ENCODE data around the gene SFT2D3. TPM values are rescaled to one million over a fixed set of nuclear protein-coding genes. Genes with fewer than 3 reads are reported as not detected.
A peak's percentile ranks its signal among the peaks of the same experiment; 100 is the strongest.

SFT2D3 gene
- total and polyA plus RNA-seq, 4 experiments from 2014 or later = 1.5 to 15.4 (median 7.9) TPM

DNA sequence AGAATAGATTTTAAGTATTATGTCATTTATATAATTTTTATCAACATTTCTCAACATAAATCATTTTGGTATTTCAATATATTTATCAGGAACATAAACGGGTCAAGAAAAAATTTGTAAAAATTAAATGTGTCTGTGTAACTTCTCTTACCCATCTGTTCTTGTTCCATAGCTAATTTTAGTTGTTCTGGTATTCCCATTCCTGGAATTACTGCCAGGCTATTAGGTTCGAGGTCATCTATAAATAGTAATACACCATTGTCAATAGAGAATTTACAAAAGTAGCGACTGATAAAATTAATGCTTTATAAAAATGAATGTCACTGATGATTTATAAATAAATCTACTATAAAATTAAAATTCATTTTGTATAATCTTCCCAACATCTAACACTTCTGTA, 21.5 kb downstream of the SFT2D3 start:
- Mint-ChIP-seq H3K27me3 (no peaks in the 10 kb centered on the region), H3K4me1 (peaks cover 0 to 3% (median 0%) of the 10 kb centered on the region in 4 donors), H3K4me3 (no peak overlapping the region), H3K27ac (no peak overlapping the region), H3K9me3 (peaks cover 0 to 7% (median 0%) of the 10 kb centered on the region in 8 donors), H3K36me3 (peaks cover 45 to 62% of the 10 kb centered on the region in 2 donors)
- ChIA-PET POLR2A (ENCODE audit: partially characterized antibody) (no interaction called here), CTCF (ENCODE audit: partially characterized antibody) (no interaction called here)
- intact Hi-C loops (cut with micrococcal nuclease) = no loop called here
- Histone ChIP-seq H3K27ac (ENCODE audit: low read depth, low read length) (no peak overlapping the region), H3K9me3 (ENCODE audit: control insufficient read depth in 1 of 2, low read length in 2 of 2) (no peaks in the 10 kb centered on the region), H3K36me3 (ENCODE audit: insufficient read depth, low read length) (peaks cover 42% of the 10 kb centered on the region), H3K4me1 (ENCODE audit: insufficient read depth, low read length) (no peaks in the 10 kb centered on the region), H3K27me3 (ENCODE audit: insufficient read depth, low read length) (no peaks in the 10 kb centered on the region), H3K4me3 (ENCODE audit: low read length in 2 of 2) (no peak overlapping the region)
- DNase-seq = no peak

DNA sequence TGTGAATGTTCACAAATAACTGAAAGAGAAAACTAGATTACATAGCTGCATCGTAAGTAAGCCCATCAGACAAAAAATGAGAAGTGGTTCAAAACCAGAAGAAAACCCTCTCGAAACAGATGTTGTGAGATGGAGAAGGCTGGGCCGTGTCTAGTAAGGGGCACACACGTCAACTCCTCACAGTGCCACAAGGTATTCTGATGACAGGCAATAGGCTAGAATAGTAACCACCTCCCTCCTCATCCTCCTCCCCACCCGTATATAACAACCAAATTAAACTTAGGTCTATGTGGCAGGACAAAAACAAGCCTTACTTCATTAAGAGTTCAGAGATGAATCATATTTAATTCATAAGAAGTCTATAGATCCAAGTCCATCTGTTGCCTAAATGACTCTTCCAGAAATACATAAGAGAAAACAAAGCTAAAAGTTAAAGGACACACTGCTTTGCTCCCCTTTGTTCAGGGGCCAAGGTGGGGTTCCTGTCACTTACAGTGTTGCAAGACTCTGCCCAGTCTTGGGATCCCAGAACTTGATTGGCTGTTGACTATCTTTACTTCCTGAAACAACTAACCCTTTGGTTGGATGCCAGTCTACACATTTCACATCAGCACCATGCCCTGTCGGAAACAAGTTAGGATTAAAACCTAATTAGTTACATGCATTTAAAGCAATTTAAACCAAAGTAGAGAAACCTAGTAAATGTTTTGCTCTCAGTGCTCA, 25.0 kb downstream of the SFT2D3 start:
- intact Hi-C loops (cut with micrococcal nuclease) = no loop called here
- DNase-seq = no peak
- no peaks in the 10 kb centered on the region for H3K4me1 ChIP-seq (ENCODE audit: insufficient read depth, low read length)
- no peaks in the 10 kb centered on the region for H3K27me3 ChIP-seq (ENCODE audit: insufficient read depth, low read length)
- H3K9me3 Mint-ChIP-seq = peaks cover 0 to 5% (median 0%) of the 10 kb centered on the region in 8 donors
- no peak overlapping the region for H3K4me3 Mint-ChIP-seq
- no peaks in the 10 kb centered on the region for H3K9me3 ChIP-seq (ENCODE audit: control insufficient read depth in 1 of 2, low read length in 2 of 2)
- no peaks in the 10 kb centered on the region for H3K27me3 Mint-ChIP-seq
- ChIA-PET POLR2A (ENCODE audit: partially characterized antibody) (no interaction called here), CTCF (ENCODE audit: partially characterized antibody) (interaction anchor here (1.0 kb wide), 1 partner anchor 15 kb away, joined by 4 read pairs; no protein-coding TSS in a partner anchor)
- no peak overlapping the region for H3K27ac ChIP-seq (ENCODE audit: low read depth, low read length)
- peaks cover 23 to 40% of the 10 kb centered on the region in 2 donors for H3K36me3 Mint-ChIP-seq
- peaks cover 0 to 1% (median 0%) of the 10 kb centered on the region in 4 donors for H3K4me1 Mint-ChIP-seq
- H3K27ac Mint-ChIP-seq = peak overlapping the region in 1 of 7 donors; percentile 55
- peaks cover 15% of the 10 kb centered on the region for H3K36me3 ChIP-seq (ENCODE audit: insufficient read depth, low read length)
- H3K4me3 ChIP-seq (ENCODE audit: low read length in 2 of 2) = no peak overlapping the region

GRCh38 chr2:127733113-127733815, 32.0 kb downstream of the SFT2D3 start:
- Histone ChIP-seq H3K9me3 (ENCODE audit: control insufficient read depth in 1 of 2, low read length in 2 of 2) (no peaks in the 10 kb centered on the region), H3K27me3 (ENCODE audit: insufficient read depth, low read length) (no peaks in the 10 kb centered on the region), H3K4me1 (ENCODE audit: insufficient read depth, low read length) (no peaks in the 10 kb centered on the region), H3K4me3 (ENCODE audit: low read length in 2 of 2) (no peak overlapping the region), H3K27ac (ENCODE audit: low read depth, low read length) (no peak overlapping the region), H3K36me3 (ENCODE audit: insufficient read depth, low read length) (peaks cover 8% of the 10 kb centered on the region)
- intact Hi-C loops (cut with micrococcal nuclease) = no loop called here
- no peak overlapping the region for H3K4me3 Mint-ChIP-seq
- ChIA-PET CTCF (ENCODE audit: partially characterized antibody) (no interaction called here), POLR2A (ENCODE audit: partially characterized antibody) (no interaction called here)
- no peak overlapping the region for H3K27ac Mint-ChIP-seq
- H3K36me3 Mint-ChIP-seq = peaks cover 12 to 19% of the 10 kb centered on the region in 2 donors
- DNase-seq = no peak
- H3K9me3 Mint-ChIP-seq = no peaks in the 10 kb centered on the region
- peaks cover 0 to 4% (median 4%) of the 10 kb centered on the region in 4 donors for H3K4me1 Mint-ChIP-seq
- H3K27me3 Mint-ChIP-seq = no peaks in the 10 kb centered on the region

GRCh38 chr2:127733816-127734537, 32.7 kb downstream of the SFT2D3 start:
- DNase-seq = no peak
- intact Hi-C loops (cut with micrococcal nuclease) = no loop called here
- ChIA-PET POLR2A (ENCODE audit: partially characterized antibody) (interaction anchor here (0.8 kb wide), 1 partner anchor 33 kb away, joined by 3 read pairs; the partner anchor contains the start of gene SFT2D3), CTCF (ENCODE audit: partially characterized antibody) (no interaction called here)
- Mint-ChIP-seq H3K27ac (no peak overlapping the region), H3K4me3 (no peak overlapping the region), H3K9me3 (no peaks in the 10 kb centered on the region), H3K36me3 (peaks cover 19 to 26% of the 10 kb centered on the region in 2 donors), H3K27me3 (no peaks in the 10 kb centered on the region), H3K4me1 (peaks cover 0 to 6% (median 5%) of the 10 kb centered on the region in 4 donors)
- Histone ChIP-seq H3K4me3 (ENCODE audit: low read length in 2 of 2) (no peak overlapping the region), H3K9me3 (ENCODE audit: control insufficient read depth in 1 of 2, low read length in 2 of 2) (no peaks in the 10 kb centered on the region), H3K27ac (ENCODE audit: low read depth, low read length) (no peak overlapping the region), H3K27me3 (ENCODE audit: insufficient read depth, low read length) (no peaks in the 10 kb centered on the region), H3K4me1 (ENCODE audit: insufficient read depth, low read length) (no peaks in the 10 kb centered on the region), H3K36me3 (ENCODE audit: insufficient read depth, low read length) (peaks cover 8% of the 10 kb centered on the region)

DNA sequence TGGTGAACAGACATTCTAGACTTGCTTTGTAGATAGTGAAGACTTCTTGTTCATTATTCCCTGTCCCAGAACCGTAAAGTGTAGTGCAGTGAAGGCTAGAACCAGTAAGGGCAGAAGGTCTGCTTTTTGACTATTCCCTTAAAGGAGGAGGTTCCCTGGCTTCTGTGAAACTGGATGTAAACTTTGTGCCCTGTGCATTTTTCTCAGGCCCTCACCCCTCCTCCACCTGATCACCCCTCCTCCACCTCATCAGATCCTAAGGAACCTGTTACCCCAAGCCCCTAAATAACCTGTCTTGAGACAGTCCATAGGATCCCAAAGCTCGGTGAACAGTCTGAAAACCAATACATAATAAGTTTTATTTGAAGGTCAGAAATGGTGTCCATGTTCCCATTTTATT, 33.7 kb downstream of the SFT2D3 start:
- Mint-ChIP-seq H3K4me1 (peaks cover 0 to 10% (median 7%) of the 10 kb centered on the region in 4 donors), H3K27me3 (no peaks in the 10 kb centered on the region), H3K4me3 (no peak overlapping the region), H3K36me3 (peaks cover 19 to 31% of the 10 kb centered on the region in 2 donors), H3K9me3 (no peaks in the 10 kb centered on the region), H3K27ac (peak overlapping the region in 1 of 7 donors; percentile 24)
- Histone ChIP-seq H3K27ac (ENCODE audit: low read depth, low read length) (no peak overlapping the region), H3K27me3 (ENCODE audit: insufficient read depth, low read length) (no peaks in the 10 kb centered on the region), H3K36me3 (ENCODE audit: insufficient read depth, low read length) (peaks cover 8% of the 10 kb centered on the region), H3K4me3 (ENCODE audit: low read length in 2 of 2) (no peak overlapping the region), H3K9me3 (ENCODE audit: control insufficient read depth in 1 of 2, low read length in 2 of 2) (no peaks in the 10 kb centered on the region), H3K4me1 (ENCODE audit: insufficient read depth, low read length) (no peaks in the 10 kb centered on the region)
- no peak for DNase-seq
- CTCF ChIA-PET (ENCODE audit: partially characterized antibody) = no interaction called here
- POLR2A ChIA-PET (ENCODE audit: partially characterized antibody) = interaction anchor here (0.8 kb wide), 1 partner anchor 34 kb away, joined by 3 read pairs; the partner anchor contains the start of gene SFT2D3
- intact Hi-C loops (cut with micrococcal nuclease) = no loop called here

DNA sequence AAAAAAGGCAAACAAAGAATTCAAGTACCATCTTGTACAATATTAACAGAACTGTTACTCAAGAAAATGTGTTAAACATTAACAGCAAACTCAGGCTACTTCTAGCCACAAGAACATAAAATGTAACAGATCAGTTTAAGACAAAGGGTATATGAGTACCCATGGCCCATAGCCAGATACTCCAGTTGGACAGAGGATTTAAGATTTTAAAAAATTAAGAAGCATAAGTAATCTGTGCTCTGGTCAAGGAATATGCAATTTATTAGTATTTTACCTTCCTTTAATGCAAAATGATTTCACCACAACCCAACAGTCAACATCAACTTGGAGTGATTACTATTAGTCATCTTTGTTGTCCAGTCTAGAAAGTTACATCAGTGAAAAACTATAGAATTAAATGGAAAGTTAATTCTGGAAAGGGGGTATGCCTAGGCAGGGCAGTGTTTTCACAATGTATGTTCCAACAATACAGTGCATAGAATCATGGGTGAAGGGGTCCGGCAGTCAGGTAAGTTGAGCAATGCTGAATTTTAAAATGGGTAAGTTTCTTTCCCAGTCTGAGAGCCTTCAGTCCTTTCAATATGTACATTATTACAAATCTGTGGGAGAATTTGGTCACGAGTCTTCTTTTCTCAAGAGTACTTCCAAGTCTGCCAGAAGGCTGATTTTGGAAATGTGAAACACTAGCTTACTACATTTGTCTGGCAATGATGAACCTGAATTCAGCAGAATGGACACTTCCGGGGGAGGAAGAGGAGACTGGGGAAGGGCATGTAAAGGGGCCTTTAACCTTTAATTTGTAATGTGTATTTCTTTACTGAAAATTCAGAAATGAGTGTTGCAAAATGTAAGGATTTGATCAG, 34.5 kb downstream of the SFT2D3 start:
- no peak overlapping the region for H3K27ac Mint-ChIP-seq
- ChIA-PET POLR2A (ENCODE audit: partially characterized antibody) (no interaction called here), CTCF (ENCODE audit: partially characterized antibody) (no interaction called here)

More for the DNA sequence above, 34.5 kb downstream of the SFT2D3 start:
- Mint-ChIP-seq H3K4me3 (no peak overlapping the region), H3K36me3 (peaks cover 23 to 34% of the 10 kb centered on the region in 2 donors), H3K9me3 (no peaks in the 10 kb centered on the region), H3K27me3 (no peaks in the 10 kb centered on the region), H3K4me1 (peaks cover 0 to 13% (median 9%) of the 10 kb centered on the region in 4 donors)
- H3K9me3 ChIP-seq (ENCODE audit: control insufficient read depth in 1 of 2, low read length in 2 of 2) = no peaks in the 10 kb centered on the region
- intact Hi-C loops (cut with micrococcal nuclease) = no loop called here
- H3K36me3 ChIP-seq (ENCODE audit: insufficient read depth, low read length) = peaks cover 8% of the 10 kb centered on the region
- no peaks in the 10 kb centered on the region for H3K27me3 ChIP-seq (ENCODE audit: insufficient read depth, low read length)
- no peak overlapping the region for H3K27ac ChIP-seq (ENCODE audit: low read depth, low read length)
- no peak for DNase-seq
- H3K4me3 ChIP-seq (ENCODE audit: low read length in 2 of 2) = no peak overlapping the region
- H3K4me1 ChIP-seq (ENCODE audit: insufficient read depth, low read length) = no peaks in the 10 kb centered on the region

All from CD4-positive, alpha-beta memory T cell (primary cell).